HepG2 (cell line): ENCODE data around the gene TYMP.

Experiments used
- ARNTL ChIP-seq: sonication (generic); formaldehyde crosslinking; IDR thresholded peaks from 2 replicates; pipeline ENCODE4 v1.4.0; 2020; ENCODE audit warnings: mild to moderate bottlenecking, missing genetic modification reagents
- CTCF ChIP-seq: sonication (generic); formaldehyde crosslinking; IDR thresholded peaks from 2 replicates; pipeline ENCODE4 v1.5.0; 2020; ENCODE audit warnings: mild to moderate bottlenecking, missing genetic modification reagents, moderate library complexity
- SP1 ChIP-seq, 2 experiments: fragments of 450-650 bp in 1 of 2; sonication (generic) in 1 of 2; formaldehyde crosslinking in 1 of 2; IDR thresholded peaks; 2 replicates each; pipeline versions ENCODE4 v1.4.0 to v1.6.1; 2016 to 2020; ENCODE audit warnings: missing genetic modification reagents in 1 of 2

GRCh38 chr22:50528682-50529415 lies 963 bp downstream of the TYMP start:
- peak; percentile 6; the same call in 1 of the 2 replicates for TF ChIP-seq CTCF (CRISPR knock-in tag)
- TF ChIP-seq ARNTL (CRISPR knock-in tag) = no peak
- TF ChIP-seq SP1 (IDR thresholded peaks at IDR 0.05) = no peak
- TF ChIP-seq SP1 (CRISPR knock-in tag; IDR thresholded peaks at IDR 0.05) = no peak
